AG20443 (cell line): ENCODE results near the gene ZFP62.
A peak's percentile ranks its signal among the peaks of the same experiment; 100 is the strongest.

Source experiments
- DNase-seq: peaks from one replicate; pipeline ENCODE4 v3.0.0; 2012; ENCODE audit warnings: low spot score, mixed read lengths

The ZFP62 gene

GRCh38 chr5:180868960-180869359, 7.9 kb upstream of the ZFP62 start:
- peak; percentile 84 for DNase-seq

GRCh38 chr5:180866985-180867384, 5.9 kb upstream of the ZFP62 start:
- no peak for DNase-seq

- no peak for DNase-seq
Observed at GRCh38 chr5:180865981-180866695, 5.1 kb upstream of the ZFP62 start.

- no peak for DNase-seq
Observed at GRCh38 chr5:180862645-180863044, 1.6 kb upstream of the ZFP62 start.

GRCh38 chr5:180860273-180860886, 696 bp downstream of the ZFP62 start:
- DNase-seq = peak; percentile 15

GRCh38 chr5:180858586-180858985, 2.5 kb downstream of the ZFP62 start:
- no peak for DNase-seq

- no peak for DNase-seq
Observed at GRCh38 chr5:180853848-180854176, 7.3 kb downstream of the ZFP62 start.

- DNase-seq = no peak
Observed at GRCh38 chr5:180853121-180853847, 7.8 kb downstream of the ZFP62 start.

- DNase-seq = no peak
Observed at GRCh38 chr5:180852495-180852894, 8.6 kb downstream of the ZFP62 start.

- DNase-seq = no peak
Observed at GRCh38 chr5:180850434-180851078, 10.5 kb downstream of the ZFP62 start.

GRCh38 chr5:180849827-180850226, 11.2 kb downstream of the ZFP62 start:
- no peak for DNase-seq

- no peak for DNase-seq
Observed at GRCh38 chr5:180848878-180849277, 12.2 kb downstream of the ZFP62 start.

- DNase-seq = no peak
Observed at GRCh38 chr5:180848265-180848664, 12.8 kb downstream of the ZFP62 start.

GRCh38 chr5:180847026-180847425, 14.1 kb downstream of the ZFP62 start:
- no peak for DNase-seq

- DNase-seq = no peak
Observed at GRCh38 chr5:180844858-180845257, 16.2 kb downstream of the ZFP62 start.

GRCh38 chr5:180844432-180844831, 16.6 kb downstream of the ZFP62 start:
- no peak for DNase-seq

GRCh38 chr5:180839935-180840334, 21.1 kb downstream of the ZFP62 start:
- no peak for DNase-seq

GRCh38 chr5:180839227-180839626, 21.8 kb downstream of the ZFP62 start:
- no peak for DNase-seq

- no peak for DNase-seq
Observed at GRCh38 chr5:180837478-180837877, 23.6 kb downstream of the ZFP62 start.

GRCh38 chr5:180832638-180833068, 28.4 kb downstream of the ZFP62 start:
- DNase-seq = no peak

GRCh38 chr5:180831139-180832093, 29.7 kb downstream of the ZFP62 start:
- DNase-seq = peak; percentile 96
